DND-41 (cell line): ENCODE data around the gene CLCN6.
A peak's percentile ranks its signal among the peaks of the same experiment; 100 is the strongest.

ENCODE experiments used
- ATAC-seq: fragments of 200-7000 bp; cut with Tn5 transposase; 3 replicates; pipeline ENCODE4 v1.9.1; 2021; ENCODE audit warnings: low read depth; ENCODE audit not compliant: insufficient read depth
- DNase-seq: peaks from one replicate; pipeline ENCODE4 v3.0.0-alpha.2; 2020
- H2AFZ ChIP-seq: 2 replicates; pipeline ENCODE4 v1.6.0; 2012; ENCODE audit warnings: low read depth, low read length
- H3K27ac ChIP-seq: 2 replicates; pipeline ENCODE4 v1.5.1; 2012; ENCODE audit warnings: low read length, inconsistent platforms
- H3K27me3 ChIP-seq: fragments of 200-600 bp; sonication (generic); 2 replicates; pipeline ENCODE4 v1.6.0; 2012; ENCODE audit warnings: low read length, mild to moderate bottlenecking, inconsistent platforms; ENCODE audit not compliant: insufficient read depth, poor library complexity
- H3K36me3 ChIP-seq: 2 replicates; pipeline ENCODE4 v1.5.1; 2012; ENCODE audit warnings: low read length, inconsistent platforms; ENCODE audit not compliant: insufficient read depth
- H3K4me1 ChIP-seq: 2 replicates; pipeline ENCODE4 v1.5.1; 2012; ENCODE audit warnings: mild to moderate bottlenecking, low read length; ENCODE audit not compliant: insufficient read depth
- H3K4me2 ChIP-seq: 2 replicates; pipeline ENCODE4 v1.6.0; 2012; ENCODE audit warnings: mild to moderate bottlenecking, moderate library complexity, low read length, inconsistent platforms; ENCODE audit not compliant: insufficient read depth
- H3K4me3 ChIP-seq, 2 experiments: fragments of 200-600 bp in 1 of 2; shearing (Covaris generic) in 1 of 2; 2 replicates each; pipeline ENCODE4 v1.5.1; 2012 to 2016; ENCODE audit warnings: inconsistent platforms in 2 of 2, low read length in 2 of 2, mild to moderate bottlenecking in 2 of 2, low read depth in 1 of 2, moderate library complexity in 1 of 2
- H3K79me2 ChIP-seq: 2 replicates; pipeline ENCODE4 v1.6.0; 2012; ENCODE audit warnings: low read length, inconsistent platforms; ENCODE audit not compliant: insufficient read depth
- H3K9ac ChIP-seq: 2 replicates; pipeline ENCODE4 v1.6.0; 2012; ENCODE audit warnings: low read depth, mild to moderate bottlenecking, inconsistent platforms, low read length, moderate library complexity
- H3K9me3 ChIP-seq: 2 replicates; pipeline ENCODE4 v1.5.1; 2012; ENCODE audit warnings: low read length, moderate library complexity, mild to moderate bottlenecking, inconsistent platforms; ENCODE audit not compliant: insufficient read depth, severe bottlenecking
- H4K20me1 ChIP-seq: 2 replicates; pipeline ENCODE4 v1.6.0; 2012; ENCODE audit warnings: low read length; ENCODE audit not compliant: insufficient read depth
- CTCF ChIP-seq: IDR thresholded peaks from 2 replicates; pipeline ENCODE4 v1.5.1; 2012; ENCODE audit warnings: borderline replicate concordance, low read length, moderate library complexity, mild to moderate bottlenecking; ENCODE audit not compliant: poor library complexity, severe bottlenecking; ENCODE audit errors: extremely low read depth
- EZH2 ChIP-seq: IDR thresholded peaks from 3 replicates; pipeline ENCODE4 v1.6.1; 2012; ENCODE audit warnings: borderline replicate concordance, low read depth, mild to moderate bottlenecking, moderate library complexity, low read length, inconsistent platforms; ENCODE audit not compliant: severe bottlenecking

CLCN6 gene

GRCh38 chr1:11772458-11772857, 33.5 kb upstream of the CLCN6 start:
- Histone ChIP-seq H3K36me3 (no peaks in the 10 kb centered on the region), H3K27me3 (no peaks in the 10 kb centered on the region), H3K9me3 (no peaks in the 10 kb centered on the region), H4K20me1 (no peaks in the 10 kb centered on the region), H3K4me1 (no peaks in the 10 kb centered on the region), H3K79me2 (no peaks in the 10 kb centered on the region), H3K9ac (no peak overlapping the region), H2AFZ (no peak overlapping the region), H3K4me3 (no peak overlapping the region), H3K27ac (no peak overlapping the region), H3K4me2 (no peak overlapping the region)
- no peak for TF ChIP-seq CTCF
- no peak for TF ChIP-seq EZH2
- DNase-seq (peak; percentile 11), ATAC-seq (no peak)

- H3K27ac ChIP-seq, result no peak overlapping the region
- H3K79me2 ChIP-seq, result no peaks in the 10 kb centered on the region
- no peaks in the 10 kb centered on the region for H3K36me3 ChIP-seq
- no peak for DNase-seq
- no peak overlapping the region for H2AFZ ChIP-seq
- no peak for TF ChIP-seq EZH2
- TF ChIP-seq CTCF, result no peak
- no peak overlapping the region for H3K4me2 ChIP-seq
- H3K9me3 ChIP-seq, result no peaks in the 10 kb centered on the region
- no peak for ATAC-seq
- no peaks in the 10 kb centered on the region for H3K4me1 ChIP-seq
- H3K27me3 ChIP-seq, result no peaks in the 10 kb centered on the region
- no peak overlapping the region for H3K4me3 ChIP-seq
- H4K20me1 ChIP-seq, result no peaks in the 10 kb centered on the region
- no peak overlapping the region for H3K9ac ChIP-seq
Measured at GRCh38 chr1:11774753-11775152, 31.2 kb upstream of the CLCN6 start.

- H3K9me3 ChIP-seq, result no peaks in the 10 kb centered on the region
Measured at GRCh38 chr1:11777658-11778322, 28.2 kb upstream of the CLCN6 start.

More at GRCh38 chr1:11777658-11778322, 28.2 kb upstream of the CLCN6 start:
- H3K9ac ChIP-seq, result no peak overlapping the region
- H3K79me2 ChIP-seq, result no peaks in the 10 kb centered on the region
- no peak overlapping the region for H3K4me3 ChIP-seq
- H3K36me3 ChIP-seq, result no peaks in the 10 kb centered on the region
- no peak for TF ChIP-seq CTCF
- TF ChIP-seq EZH2, result no peak
- no peaks in the 10 kb centered on the region for H4K20me1 ChIP-seq
- DNase-seq (no peak), ATAC-seq (no peak)
- no peak overlapping the region for H2AFZ ChIP-seq
- no peak overlapping the region for H3K27ac ChIP-seq
- no peaks in the 10 kb centered on the region for H3K4me1 ChIP-seq
- H3K4me2 ChIP-seq, result no peak overlapping the region
- no peaks in the 10 kb centered on the region for H3K27me3 ChIP-seq
